ENCODE measurements around the gene THAP12. TPM values are rescaled to one million over a fixed set of nuclear protein-coding genes. Genes with fewer than 3 reads are reported as not detected.
"Not testable (repeated sequence)": the region's sequence is repeated elsewhere in the genome, so short reads cannot be mapped to it uniquely, and the experiment has no call there.

THAP12 gene
- total RNA-seq, 4 donors from 2014 or later = 35.4 to 59.9 (median 42.7) TPM

GRCh38 chr11:76410851-76411357 lies 30.0 kb upstream of the THAP12 start:
- ATAC-seq (ENCODE audit: low FRiP score) = no peak
- TF ChIP-seq CTCF (IDR thresholded peaks at IDR 0.05) = no peak
- no peak for DNase-seq (ENCODE audit: low spot score)

GRCh38 chr11:76408171-76408965 lies 27.4 kb upstream of the THAP12 start:
- DNase-seq (ENCODE audit: low spot score) (no peak), ATAC-seq (ENCODE audit: low FRiP score) (no peak)
- TF ChIP-seq CTCF (IDR thresholded peaks at IDR 0.05) = no peak

GRCh38 chr11:76406359-76406758 lies 25.4 kb upstream of the THAP12 start:
- ATAC-seq (ENCODE audit: low FRiP score) (no peak), DNase-seq (ENCODE audit: low spot score) (no peak)
- no peak for TF ChIP-seq CTCF (IDR thresholded peaks at IDR 0.05)

GRCh38 chr11:76401484-76401883 lies 20.6 kb upstream of the THAP12 start:
- ATAC-seq (ENCODE audit: low FRiP score); DNase-seq (ENCODE audit: low spot score): not testable (repeated sequence)

- DNase-seq (ENCODE audit: low spot score) (no peak), ATAC-seq (ENCODE audit: low FRiP score) (no peak)
- no peak for TF ChIP-seq CTCF (IDR thresholded peaks at IDR 0.05)
These were observed 20.0 kb upstream of the THAP12 start for GRCh38 chr11:76400967-76401366.

- ATAC-seq (ENCODE audit: low FRiP score) (no peak), DNase-seq (ENCODE audit: low spot score) (no peak)
- TF ChIP-seq CTCF (IDR thresholded peaks at IDR 0.05) = no peak
These were observed 16.5 kb upstream of the THAP12 start for GRCh38 chr11:76397383-76397782.

- ATAC-seq (ENCODE audit: low FRiP score) (no peak), DNase-seq (ENCODE audit: low spot score) (no peak)
- TF ChIP-seq CTCF (IDR thresholded peaks at IDR 0.05) = no peak
These were observed 14.4 kb upstream of the THAP12 start for GRCh38 chr11:76395296-76395695.
